ENCODE results near the gene DEPDC1B.

DEPDC1B gene

GRCh38 chr5:60632153-60632552, 67.8 kb downstream of the DEPDC1B start (continued):
- TF ChIP-seq ZNF704 (tag by site-specific recombination; IDR thresholded peaks at IDR 0.05) = no peak

- POLR2A ChIA-PET = no interaction called here
- Histone ChIP-seq H3K4me1 (ENCODE audit: control insufficient read depth, insufficient read depth, low read length) (no peaks in the 10 kb centered on the region), H3K27ac (ENCODE audit: extremely low read depth, low read depth, low read length) (no peak overlapping the region), H3K36me3 (ENCODE audit: control insufficient read depth in 2 of 2, insufficient read depth in 1 of 2, low read length in 2 of 2) (peaks cover 12 to 51% of the 10 kb centered on the region in 2 experiments), H3K4me3 (ENCODE audit: low read depth, low read length) (no peak overlapping the region), H3K9me3 (ENCODE audit: control insufficient read depth, insufficient read depth, low read depth, low read length) (no peaks in the 10 kb centered on the region)
- TF ChIP-seq SCRT2 (tag by site-specific recombination; IDR thresholded peaks at IDR 0.05) = no peak
- no peak for TF ChIP-seq ZNF37A (tag by site-specific recombination; IDR thresholded peaks at IDR 0.05)
- TF ChIP-seq ZNF837 (tag by site-specific recombination; IDR thresholded peaks at IDR 0.05) = no peak
- TF ChIP-seq SETDB1 (IDR thresholded peaks at IDR 0.05; ENCODE audit: insufficient read length, low read length) = no peak
- TF ChIP-seq ZNF133 (tag by site-specific recombination; IDR thresholded peaks at IDR 0.05) = no peak
- no peak for TF ChIP-seq ZNF785 (tag by site-specific recombination; IDR thresholded peaks at IDR 0.05)
- TF ChIP-seq ZNF513 (tag by site-specific recombination; IDR thresholded peaks at IDR 0.05) = no peak
- no peak for TF ChIP-seq ZBTB44 (tag by site-specific recombination; IDR thresholded peaks at IDR 0.05)
- no peak for TF ChIP-seq ZNF791 (tag by site-specific recombination; IDR thresholded peaks at IDR 0.05)
- TF ChIP-seq ZNF214 (tag by site-specific recombination; IDR thresholded peaks at IDR 0.05; ENCODE audit: borderline replicate concordance) = no peak
- CTCF ChIA-PET = no interaction called here
Measured at GRCh38 chr5:60630836-60631235, 69.1 kb downstream of the DEPDC1B start.

- H3K9me3 ChIP-seq (ENCODE audit: control insufficient read depth, insufficient read depth, low read depth, low read length) = no peaks in the 10 kb centered on the region
- H3K4me1 ChIP-seq (ENCODE audit: control insufficient read depth, insufficient read depth, low read length) = no peaks in the 10 kb centered on the region
- no peak overlapping the region for H3K4me3 ChIP-seq (ENCODE audit: low read depth, low read length)
- peaks cover 12 to 48% of the 10 kb centered on the region in 2 experiments for H3K36me3 ChIP-seq (ENCODE audit: control insufficient read depth in 2 of 2, insufficient read depth in 1 of 2, low read length in 2 of 2)
- ChIA-PET POLR2A (no interaction called here), CTCF (no interaction called here)
- no peak overlapping the region for H3K27ac ChIP-seq (ENCODE audit: extremely low read depth, low read depth, low read length)
- TF ChIP-seq HOXD13 (CRISPR knock-in tag; IDR thresholded peaks at IDR 0.05; ENCODE audit: borderline replicate concordance) (no peak), ZNF292 (tag by site-specific recombination; IDR thresholded peaks at IDR 0.05; ENCODE audit: borderline replicate concordance, low read depth) (no peak), ZNF830 (tag by site-specific recombination; IDR thresholded peaks at IDR 0.05; ENCODE audit: low read depth) (no peak), ZNF324 (tag by site-specific recombination; IDR thresholded peaks at IDR 0.05) (no peak), ZNF223 (tag by site-specific recombination; IDR thresholded peaks at IDR 0.05) (no peak), ZNF174 (tag by site-specific recombination; IDR thresholded peaks at IDR 0.05) (no peak), ZNF10 (tag by site-specific recombination; IDR thresholded peaks at IDR 0.05) (no peak), GLIS1 (tag by site-specific recombination; IDR thresholded peaks at IDR 0.05) (no peak), ZEB2 (tag by site-specific recombination; IDR thresholded peaks at IDR 0.05) (no peak), BCL11A (tag by site-specific recombination; IDR thresholded peaks at IDR 0.05; ENCODE audit: low read depth) (no peak), KLF9 (tag by site-specific recombination; IDR thresholded peaks at IDR 0.05; ENCODE audit: low read depth) (no peak), IKZF3 (tag by site-specific recombination; IDR thresholded peaks at IDR 0.05) (no peak), ZNF514 (tag by site-specific recombination; IDR thresholded peaks at IDR 0.05) (no peak), ZNF558 (tag by site-specific recombination; IDR thresholded peaks at IDR 0.05) (no peak), ZNF560 (tag by site-specific recombination; IDR thresholded peaks at IDR 0.05; ENCODE audit: borderline replicate concordance) (no peak), ZFHX2 (tag by site-specific recombination; conservative IDR thresholded peaks at IDR 0.05) (no peak), ZNF148 (tag by site-specific recombination; IDR thresholded peaks at IDR 0.05; ENCODE audit: borderline replicate concordance) (no peak)
Measured at GRCh38 chr5:60630179-60630578, 69.8 kb downstream of the DEPDC1B start.
